Measurements from ENCODE around the gene DENND5B.

Gene DENND5B

GRCh38 chr12:31527083-31527482 is 63.9 kb downstream of the DENND5B start:
- no peak for DNase-seq (ENCODE audit: insufficient read length, low spot score)
- no peak for TF ChIP-seq CTCF (IDR thresholded peaks at IDR 0.05; ENCODE audit: insufficient read depth, missing control alignments)
- FAIRE-seq = no peak

- TF ChIP-seq CTCF (IDR thresholded peaks at IDR 0.05; ENCODE audit: insufficient read depth, missing control alignments) = no peak
- FAIRE-seq (no peak), DNase-seq (ENCODE audit: insufficient read length, low spot score) (no peak)
Measured at GRCh38 chr12:31526158-31526546, 64.8 kb downstream of the DENND5B start.

DNA sequence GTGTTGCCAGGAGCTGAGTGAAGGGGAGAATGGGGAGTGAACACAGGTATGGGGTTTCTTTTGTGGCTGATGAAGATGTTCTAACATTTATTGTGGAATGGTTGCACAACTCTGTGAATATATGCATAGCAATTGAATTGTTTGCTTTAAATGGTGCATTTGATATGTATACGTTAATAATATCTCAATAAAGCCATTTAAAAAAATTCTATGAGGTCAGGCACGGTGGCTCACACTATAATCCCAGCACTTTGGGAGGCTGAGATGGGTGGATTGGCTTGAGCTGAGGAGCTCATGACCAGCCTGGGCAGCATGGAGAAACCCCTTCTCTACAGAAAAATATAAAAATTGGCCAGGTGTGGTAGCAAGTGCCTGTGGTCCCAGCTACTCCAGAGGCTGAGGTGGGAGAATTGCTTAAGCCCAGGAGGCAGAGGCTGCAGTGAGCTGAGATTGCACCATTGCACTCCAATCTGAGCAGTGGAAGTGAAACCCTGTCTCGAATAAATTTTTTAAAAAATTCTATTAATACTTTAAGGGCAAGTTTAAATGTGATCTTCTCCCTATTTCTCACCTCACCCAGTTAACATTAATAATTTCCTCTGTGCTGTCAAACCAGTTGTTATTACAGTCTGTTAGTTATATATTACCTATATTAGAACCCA is 65.3 kb downstream of the DENND5B start:
- TF ChIP-seq CTCF (IDR thresholded peaks at IDR 0.05; ENCODE audit: insufficient read depth, missing control alignments) = no peak
- no peak for DNase-seq (ENCODE audit: insufficient read length, low spot score)
- FAIRE-seq = no peak

- FAIRE-seq (peak; percentile 71), DNase-seq (ENCODE audit: insufficient read length, low spot score) (no peak)
- TF ChIP-seq CTCF (IDR thresholded peaks at IDR 0.05; ENCODE audit: insufficient read depth, missing control alignments) = no peak
Measured at GRCh38 chr12:31524791-31525495, 66.0 kb downstream of the DENND5B start.

- DNase-seq (ENCODE audit: insufficient read length, low spot score) (no peak), FAIRE-seq (no peak)
- no peak for TF ChIP-seq CTCF (IDR thresholded peaks at IDR 0.05; ENCODE audit: insufficient read depth, missing control alignments)
Measured at GRCh38 chr12:31523306-31523705, 67.6 kb downstream of the DENND5B start.

DNA sequence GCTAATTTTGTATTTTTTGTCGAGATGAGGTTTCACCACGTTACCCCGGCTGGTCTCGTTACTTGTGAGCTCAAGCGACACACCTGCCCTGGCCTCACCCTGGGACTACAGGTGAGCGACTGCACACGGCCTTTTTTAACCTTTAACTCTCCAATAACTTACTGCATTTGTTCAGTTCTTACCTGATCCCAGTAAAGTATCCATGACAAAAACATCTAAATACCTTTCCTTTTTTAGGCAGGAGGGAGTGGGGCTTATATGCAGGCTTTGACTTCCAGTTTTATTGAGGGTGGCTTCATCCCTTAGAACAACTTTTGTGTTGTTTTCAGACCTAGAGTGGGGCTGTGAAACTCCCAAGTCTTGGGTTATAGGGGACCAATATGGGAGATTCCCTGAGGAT is 68.3 kb downstream of the DENND5B start:
- no peak for FAIRE-seq
- TF ChIP-seq CTCF (IDR thresholded peaks at IDR 0.05; ENCODE audit: insufficient read depth, missing control alignments) = no peak
- DNase-seq (ENCODE audit: insufficient read length, low spot score) = no peak

- TF ChIP-seq CTCF (IDR thresholded peaks at IDR 0.05; ENCODE audit: insufficient read depth, missing control alignments) = no peak
- no peak for FAIRE-seq
- DNase-seq (ENCODE audit: insufficient read length, low spot score) = no peak
Measured at GRCh38 chr12:31521964-31522363, 69.0 kb downstream of the DENND5B start.
